IMR-90 (cell line): ENCODE results near the gene PLD2. TPM values are rescaled to one million over a fixed set of nuclear protein-coding genes. Genes with fewer than 3 reads are reported as not detected.

Source experiments
- ATAC-seq: fragments of 200-7000 bp; cut with Tn5 transposase; 2 replicates; pipeline ENCODE4 v1.9.1; 2020; ENCODE audit warnings: low read depth, mild to moderate bottlenecking, moderate library complexity
- BruUV-seq: library from RNA; stranded (reverse); fragments of 400-500 nt; replicated peaks from 2 replicates; lab custom pipeline; 2021; lab: Mats Ljungman, UMichigan
- CTCF ChIA-PET: fragments of 300-600 bp; formaldehyde crosslinking; extraction: SDS; loops from one replicate; lab custom pipeline; 2021; ENCODE audit warnings: antibody characterized with exemption; lab: Yijun Ruan, JAX
- POLR2A ChIA-PET: fragments of 300-600 bp; sonication (Branson Sonifier 250); formaldehyde crosslinking; loops from one replicate; lab custom pipeline; 2022; ENCODE audit warnings: antibody characterized with exemption; ENCODE audit not compliant: unreplicated experiment; lab: Charles Lee
- DNase-seq: peaks from one replicate; pipeline ENCODE4 v3.0.0; 2013
- H2AFZ ChIP-seq: replicated peaks from 2 replicates; pipeline ENCODE3; 2013; ENCODE audit warnings: low read length, mild to moderate bottlenecking; ENCODE audit not compliant: poor library complexity
- H2AK5ac ChIP-seq: 2 replicates; pipeline ENCODE4 v1.6.1; 2013; ENCODE audit warnings: low read depth, low read length, inconsistent platforms
- H2AK9ac ChIP-seq: replicated peaks from 2 replicates; pipeline ENCODE3; 2013; ENCODE audit warnings: mild to moderate bottlenecking, low read depth, low read length, moderate library complexity; ENCODE audit not compliant: poor library complexity
- H2BK120ac ChIP-seq: 2 replicates; pipeline ENCODE4 v1.6.1; 2013; ENCODE audit warnings: low read depth, low read length, inconsistent platforms
- H2BK15ac ChIP-seq: 3 replicates; pipeline ENCODE4 v1.6.1; 2013; ENCODE audit warnings: low read depth, low read length, inconsistent platforms
- H2BK20ac ChIP-seq: 2 replicates; pipeline ENCODE4 v1.6.1; 2013; ENCODE audit warnings: low read depth, mild to moderate bottlenecking, inconsistent platforms, low read length, moderate library complexity
- H2BK5ac ChIP-seq: 2 replicates; pipeline ENCODE4 v1.6.1; 2013; ENCODE audit warnings: mild to moderate bottlenecking, low read depth, low read length, inconsistent platforms; ENCODE audit not compliant: poor library complexity, severe bottlenecking
- H3K14ac ChIP-seq: replicated peaks from 2 replicates; pipeline ENCODE4 v1.6.1; 2013; ENCODE audit warnings: low read depth, low read length, inconsistent platforms
- H3K18ac ChIP-seq: 2 replicates; pipeline ENCODE4 v1.6.1; 2013; ENCODE audit warnings: low read depth, low read length, control low read depth
- H3K23ac ChIP-seq: 2 replicates; pipeline ENCODE4 v1.6.1; 2013; ENCODE audit warnings: low read depth, low read length, inconsistent platforms
- H3K27ac ChIP-seq: 2 replicates; pipeline ENCODE4 v1.5.1; 2013; ENCODE audit warnings: mild to moderate bottlenecking, control low read depth, low read length; ENCODE audit not compliant: insufficient read depth
- H3K27me3 ChIP-seq: 2 replicates; pipeline ENCODE4 v1.6.1; 2013; ENCODE audit warnings: low read length; ENCODE audit not compliant: control insufficient read depth, insufficient read depth
- H3K36me3 ChIP-seq: 2 replicates; pipeline ENCODE4 v1.6.1; 2013; ENCODE audit warnings: low read length, mixed read lengths; ENCODE audit not compliant: control insufficient read depth, insufficient read depth
- H3K4ac ChIP-seq: 2 replicates; pipeline ENCODE4 v1.6.1; 2013; ENCODE audit warnings: low read depth, low read length, inconsistent platforms
- H3K4me1 ChIP-seq: 2 replicates; pipeline ENCODE4 v1.6.1; 2013; ENCODE audit warnings: low read length, mixed read lengths; ENCODE audit not compliant: control insufficient read depth, insufficient read depth
- H3K4me2 ChIP-seq: 2 replicates; pipeline ENCODE4 v1.6.1; 2013; ENCODE audit warnings: low read depth, mild to moderate bottlenecking, control low read depth, low read length, moderate library complexity
- H3K4me3 ChIP-seq: 2 replicates; pipeline ENCODE4 v1.5.1; 2013; ENCODE audit warnings: low read depth, mild to moderate bottlenecking, control low read depth, low read length, moderate library complexity; ENCODE audit not compliant: insufficient read depth
- H3K56ac ChIP-seq: 2 replicates; pipeline ENCODE4 v1.6.1; 2013; ENCODE audit warnings: low read length, inconsistent platforms; ENCODE audit not compliant: insufficient read depth; ENCODE audit errors: extremely low read depth
- H3K79me1 ChIP-seq, 2 experiments: 2 replicates each; pipeline ENCODE4 v1.6.1; 2013; ENCODE audit warnings: low read length in 2 of 2, inconsistent platforms in 1 of 2, low read depth in 1 of 2
- H3K9ac ChIP-seq: 2 replicates; pipeline ENCODE4 v1.6.1; 2013; ENCODE audit warnings: low read depth, low read length, control low read depth
- H3K9me1 ChIP-seq: 2 replicates; pipeline ENCODE4 v1.6.1; 2013; ENCODE audit warnings: low read length, inconsistent platforms; ENCODE audit not compliant: insufficient read depth
- H3K9me3 ChIP-seq: 2 replicates; pipeline ENCODE4 v1.6.1; 2013; ENCODE audit warnings: low read length; ENCODE audit not compliant: control insufficient read depth, insufficient read depth
- H4K20me1 ChIP-seq: 2 replicates; pipeline ENCODE4 v1.6.1; 2013; ENCODE audit warnings: low read length, inconsistent platforms; ENCODE audit not compliant: insufficient read depth
- H4K5ac ChIP-seq: 2 replicates; pipeline ENCODE4 v1.6.1; 2013; ENCODE audit warnings: mild to moderate bottlenecking, low read depth, low read length, control low read depth
- H4K8ac ChIP-seq, 2 experiments: 2 replicates each; pipeline ENCODE4 v1.6.1; 2013; ENCODE audit warnings: low read depth in 2 of 2, low read length in 2 of 2, control low read depth in 1 of 2, inconsistent platforms in 1 of 2
- H4K91ac ChIP-seq: 2 replicates; pipeline ENCODE4 v1.6.1; 2013; ENCODE audit warnings: low read depth, low read length, inconsistent platforms; ENCODE audit not compliant: insufficient read depth
- CEBPB ChIP-seq: IDR thresholded peaks from 2 replicates; pipeline ENCODE4 v1.6.1; 2012; ENCODE audit warnings: low read depth, low read length, improper control_type of control experiment
- CHD1 ChIP-seq: IDR thresholded peaks from 2 replicates; pipeline ENCODE4 v1.6.1; 2012; ENCODE audit warnings: low read depth, low read length, improper control_type of control experiment
- MAFK ChIP-seq: IDR thresholded peaks from 2 replicates; pipeline ENCODE4 v1.6.1; 2012; ENCODE audit warnings: low read depth, low read length, improper control_type of control experiment
- MAZ ChIP-seq: IDR thresholded peaks from 2 replicates; pipeline ENCODE4 v1.6.1; 2012; ENCODE audit warnings: low read depth, mild to moderate bottlenecking, low read length, improper control_type of control experiment, moderate library complexity, borderline replicate concordance
- MXI1 ChIP-seq: IDR thresholded peaks from 2 replicates; pipeline ENCODE4 v1.6.1; 2012; ENCODE audit warnings: low read depth, mild to moderate bottlenecking, low read length, moderate library complexity, borderline replicate concordance
- NFE2L2 ChIP-seq: fragments of 150-350 bp; IDR thresholded peaks from 2 replicates; pipeline ENCODE4 v1.6.1; 2016; ENCODE audit warnings: low read depth, mild to moderate bottlenecking, low read length
- POLR2A ChIP-seq: IDR thresholded peaks from 2 replicates; pipeline ENCODE4 v1.6.1; 2012; ENCODE audit warnings: mild to moderate bottlenecking, low read depth, low read length
- RAD21 ChIP-seq: IDR thresholded peaks from 2 replicates; pipeline ENCODE4 v1.6.1; 2012; ENCODE audit warnings: low read length, improper control_type of control experiment
- RFX5 ChIP-seq: IDR thresholded peaks from 2 replicates; pipeline ENCODE4 v1.8.0; 2012; ENCODE audit warnings: low read depth, mild to moderate bottlenecking, low read length, moderate library complexity
- SMC3 ChIP-seq: fragments of 150-350 bp; IDR thresholded peaks from 2 replicates; pipeline ENCODE4 v1.6.1; 2016; ENCODE audit warnings: low read depth, mild to moderate bottlenecking, antibody characterized with exemption, low read length, moderate library complexity
- WGBS, 2 experiments: methylation state at CpG; one replicate each; pipeline versions ENCODE4 v1.1.5 to v1.1.7; 2013; ENCODE audit warnings: missing lambda C conversion rate in 2 of 2; ENCODE audit not compliant: insufficient read length in 1 of 2; ENCODE audit errors: extremely low coverage in 2 of 2; 5-methylcytosine and 5-hydroxymethylcytosine counted together
- dilution Hi-C: fragments of 300-500 bp; cut with HindIII; formaldehyde crosslinking; loops from one replicate; pipeline ENCODE4 v1.14.3; 2018; ENCODE audit warnings: low sequenced_read_pairs; ENCODE audit not compliant: unreplicated experiment
- in situ Hi-C: fragments of 300-500 bp; cut with MboI; formaldehyde crosslinking; loops from 3 replicates; pipeline ENCODE4 v1.14.3; 2019; ENCODE audit warnings: low sequenced_read_pairs, inconsistent platforms, mixed read lengths
- intact Hi-C: fragments of 100-400 bp; cut with micrococcal nuclease; formaldehyde crosslinking; loops from 2 replicates; pipeline ENCODE4 v1.10.0; 2022
- polyA plus RNA-seq, 3 experiments: library from polyadenylated mRNA; depleted of rRNA; stranded (reverse); fragments of >200 nt; gene quantifications; 2 replicates each; pipeline ENCODE4 v1.2.3, GENCODE V29; 2012; ENCODE audit warnings: low replicate concordance in 1 of 3
- total RNA-seq: library from RNA; depleted of rRNA; stranded (reverse); fragments of >200 nt; gene quantifications from 2 replicates; pipeline ENCODE4 v1.2.3, GENCODE V29; 2012
- TF ChIP-seq, protein P1 (sequence below): fragments of 150-350 bp; IDR thresholded peaks from 2 replicates; pipeline ENCODE4 v1.6.1; 2017; ENCODE audit warnings: mild to moderate bottlenecking, antibody characterized with exemption, low read length, low read depth
- TF ChIP-seq, protein P2 (sequence below): fragments of 150-350 bp; IDR thresholded peaks from 2 replicates; pipeline ENCODE4 v1.6.1; 2016; ENCODE audit warnings: low read depth, mild to moderate bottlenecking, low read length, moderate library complexity, borderline replicate concordance

The PLD2 gene
- total and polyA plus RNA-seq, 2 of the 4 experiments (the other 2 are of a cell fraction): 12.5 to 28.0 TPM

DNA sequence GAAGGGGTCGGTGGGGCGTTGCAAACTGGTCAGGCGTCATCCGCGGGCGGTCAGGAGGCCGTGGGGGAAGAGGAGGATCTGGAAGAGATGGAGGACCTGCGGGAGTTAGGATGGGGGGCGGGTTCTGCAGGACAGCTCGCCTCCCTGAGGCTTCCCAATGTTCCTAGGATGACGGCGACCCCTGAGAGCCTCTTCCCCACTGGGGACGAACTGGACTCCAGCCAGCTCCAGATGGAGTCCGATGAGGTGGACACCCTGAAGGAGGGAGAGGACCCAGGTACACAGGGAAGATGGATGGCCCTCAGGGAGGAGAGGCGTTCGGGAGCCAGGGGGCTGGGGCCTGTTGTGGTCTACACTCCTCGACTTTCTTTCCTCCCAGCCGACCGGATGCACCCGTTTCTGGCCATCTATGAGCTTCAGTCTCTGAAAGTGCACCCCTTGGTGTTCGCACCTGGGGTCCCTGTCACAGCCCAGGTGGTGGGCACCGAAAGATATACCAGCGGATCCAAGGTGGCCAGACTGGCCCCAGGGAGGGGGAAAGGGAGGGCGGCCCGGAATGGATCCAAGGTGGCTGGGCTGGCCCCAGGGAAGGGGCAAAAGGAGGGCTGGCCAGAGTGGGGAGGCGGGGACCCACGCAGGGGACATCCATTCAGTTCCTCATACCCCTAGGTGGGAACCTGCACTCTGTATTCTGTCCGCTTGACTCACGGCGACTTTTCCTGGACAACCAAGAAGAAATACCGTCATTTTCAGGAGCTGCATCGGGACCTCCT is 839 bp downstream of the PLD2 start (continued):
- TF ChIP-seq RAD21 (no peak), MAZ (no peak)

DNA sequence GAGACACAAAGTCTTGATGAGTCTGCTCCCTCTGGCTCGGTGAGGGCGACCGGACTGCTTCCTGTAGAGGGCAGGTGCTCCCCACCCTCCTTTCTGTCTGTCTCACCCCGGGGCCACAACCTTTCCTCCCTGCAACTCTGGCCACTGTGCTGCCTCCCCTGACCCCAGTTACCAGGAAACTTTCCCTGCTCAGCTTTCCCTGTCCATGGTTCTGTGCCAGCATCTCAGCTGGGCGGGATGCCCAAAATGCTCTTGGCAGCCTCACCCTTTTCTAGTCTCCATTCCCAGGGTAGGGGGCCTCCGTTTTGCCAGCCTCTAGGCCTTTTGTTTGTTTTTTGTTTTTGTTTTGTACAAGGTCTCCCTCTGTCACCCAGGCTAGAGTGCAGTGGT is 1.4 kb downstream of the PLD2 start:
- Histone ChIP-seq H4K91ac (no peak overlapping the region), H3K36me3 (peaks cover 21% of the 10 kb centered on the region), H3K4me3 (no peak overlapping the region), H2BK120ac (no peak overlapping the region), H2AFZ (no peak overlapping the region), H4K20me1 (peaks cover 4% of the 10 kb centered on the region; the same call in 1 of the 2 replicates), H4K8ac (no peak overlapping the region), H3K23ac (no peak overlapping the region), H3K18ac (no peak overlapping the region), H3K9me3 (no peaks in the 10 kb centered on the region), H2BK20ac (no peak overlapping the region), H3K27me3 (no peaks in the 10 kb centered on the region), H2AK9ac (peak overlapping the region; percentile 56), H3K4me1 (peaks cover 4% of the 10 kb centered on the region; the same call in 1 of the 2 replicates), H3K9ac (no peak overlapping the region), H3K4ac (no peak overlapping the region), H3K4me2 (no peak overlapping the region), H3K56ac (no peak overlapping the region), H4K5ac (no peak overlapping the region), H3K27ac (no peak overlapping the region), H2BK5ac (no peak overlapping the region), H2BK15ac (no peak overlapping the region), H3K9me1 (no peaks in the 10 kb centered on the region), H2AK5ac (no peak overlapping the region), H3K79me1 (peaks cover 0 to 25% of the 10 kb centered on the region in 2 experiments; a peak in 3 of 4 replicates), H3K14ac (no peak overlapping the region)
- WGBS, 2 experiments: 83% methylated on average over 3 of the region's 6 CpGs; no CpG with 5 or more reads in 1 of the 2 experiments
- ChIA-PET POLR2A (interaction anchor here (0.6 kb wide), 1 partner anchor 15 kb away, joined by 3 read pairs; no protein-coding TSS in a partner anchor), CTCF (interaction anchor here (0.7 kb wide), 1 partner anchor 18 kb away, joined by 3 read pairs; no protein-coding TSS in a partner anchor)
- dilution Hi-C loops (no loop called here), in situ Hi-C loops (no loop called here), intact Hi-C loops (no loop called here)
- BruUV-seq: no TSS peak
- ATAC-seq (no peak), DNase-seq (no peak)
- TF ChIP-seq SMC3 (no peak), POLR2A (no peak), NFE2L2 (no peak), CHD1 (no peak), MXI1 (no peak), MAZ (no peak), RAD21 (no peak), RFX5 (no peak), CEBPB (no peak), MAFK (no peak)
- TF ChIP-seq, protein P1, sequence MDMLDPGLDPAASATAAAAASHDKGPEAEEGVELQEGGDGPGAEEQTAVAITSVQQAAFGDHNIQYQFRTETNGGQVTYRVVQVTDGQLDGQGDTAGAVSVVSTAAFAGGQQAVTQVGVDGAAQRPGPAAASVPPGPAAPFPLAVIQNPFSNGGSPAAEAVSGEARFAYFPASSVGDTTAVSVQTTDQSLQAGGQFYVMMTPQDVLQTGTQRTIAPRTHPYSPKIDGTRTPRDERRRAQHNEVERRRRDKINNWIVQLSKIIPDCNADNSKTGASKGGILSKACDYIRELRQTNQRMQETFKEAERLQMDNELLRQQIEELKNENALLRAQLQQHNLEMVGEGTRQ: no peak
- TF ChIP-seq, protein P2, sequence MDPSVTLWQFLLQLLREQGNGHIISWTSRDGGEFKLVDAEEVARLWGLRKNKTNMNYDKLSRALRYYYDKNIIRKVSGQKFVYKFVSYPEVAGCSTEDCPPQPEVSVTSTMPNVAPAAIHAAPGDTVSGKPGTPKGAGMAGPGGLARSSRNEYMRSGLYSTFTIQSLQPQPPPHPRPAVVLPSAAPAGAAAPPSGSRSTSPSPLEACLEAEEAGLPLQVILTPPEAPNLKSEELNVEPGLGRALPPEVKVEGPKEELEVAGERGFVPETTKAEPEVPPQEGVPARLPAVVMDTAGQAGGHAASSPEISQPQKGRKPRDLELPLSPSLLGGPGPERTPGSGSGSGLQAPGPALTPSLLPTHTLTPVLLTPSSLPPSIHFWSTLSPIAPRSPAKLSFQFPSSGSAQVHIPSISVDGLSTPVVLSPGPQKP: no peak
